GM21723 (cell line): ENCODE data around the gene ZDHHC7.

ENCODE experiments used
- ATAC-seq: cut with Tn5 transposase; IDR thresholded peaks from one replicate; pipeline ENCODE4 v1.9.1; 2021; ENCODE audit warnings: mild to moderate bottlenecking, moderate library complexity; ENCODE audit not compliant: unreplicated experiment

The ZDHHC7 gene

GRCh38 chr16:85025781-85026653 lies 14.7 kb upstream of the ZDHHC7 start:
- ATAC-seq, result no peak

DNA sequence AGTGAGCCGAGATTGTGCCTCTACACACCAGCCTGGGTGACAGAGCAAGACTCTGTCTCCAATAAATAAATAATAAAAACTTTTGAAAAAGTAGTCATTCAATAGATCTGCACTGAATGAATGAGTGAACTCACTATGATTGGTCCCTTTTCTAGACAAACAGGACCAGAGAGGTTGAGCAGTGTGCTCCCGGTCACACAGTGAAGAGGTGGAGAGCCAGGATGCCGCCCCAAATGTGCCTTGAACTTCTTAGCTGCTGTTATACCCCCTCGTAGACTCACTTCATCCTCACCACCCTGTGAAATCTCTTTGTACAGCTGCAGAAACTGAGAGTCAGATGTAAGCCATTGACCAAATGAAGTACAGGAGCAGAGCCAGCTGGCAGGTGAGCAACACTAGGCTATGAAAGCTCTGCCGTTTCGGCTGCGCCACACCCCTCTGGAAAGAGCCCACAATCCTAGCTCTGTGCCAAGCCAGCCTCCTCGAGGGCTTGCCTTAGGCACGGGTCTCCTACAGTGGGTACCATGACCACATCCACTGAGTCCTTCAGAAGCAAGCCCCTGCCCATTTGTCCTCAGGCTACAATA lies 8.4 kb upstream of the ZDHHC7 start:
- ATAC-seq, result no peak

- ATAC-seq, result no peak
These were observed 7.3 kb upstream of the ZDHHC7 start for GRCh38 chr16:85018529-85019236.

- ATAC-seq, result no peak
These were observed 6.3 kb upstream of the ZDHHC7 start for GRCh38 chr16:85017633-85018032.

- ATAC-seq, result no peak
These were observed 5.8 kb upstream of the ZDHHC7 start for GRCh38 chr16:85017151-85017550.

GRCh38 chr16:85015481-85016187 lies 4.3 kb upstream of the ZDHHC7 start:
- ATAC-seq, result no peak

GRCh38 chr16:85014311-85014710 lies 3.0 kb upstream of the ZDHHC7 start:
- no peak for ATAC-seq

- no peak for ATAC-seq
These were observed 530 bp upstream of the ZDHHC7 start for GRCh38 chr16:85011846-85012284.

DNA sequence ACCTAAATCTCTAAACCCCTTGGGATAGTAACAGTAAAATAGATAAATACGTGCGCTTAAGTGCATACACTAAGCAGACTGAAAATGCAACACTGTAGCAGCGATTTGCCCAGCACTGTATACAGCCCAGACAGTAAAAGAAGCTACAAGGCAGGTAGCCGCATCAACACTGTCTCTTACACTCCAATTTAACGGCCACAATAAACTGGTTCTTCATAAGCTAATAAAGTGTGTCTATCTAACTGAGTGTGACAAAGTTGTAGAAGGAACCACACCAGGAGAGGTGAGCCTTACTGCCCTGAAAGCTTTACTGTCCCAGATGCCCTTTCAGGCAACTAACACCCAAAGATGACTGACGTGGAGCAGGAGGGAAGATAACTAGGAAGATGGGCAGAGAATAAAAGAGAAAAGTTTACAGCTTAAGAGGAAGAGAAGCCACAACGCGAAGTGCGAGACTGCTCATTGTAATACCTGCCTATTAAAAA lies 847 bp downstream of the ZDHHC7 start:
- no peak for ATAC-seq

GRCh38 chr16:85008271-85008670 lies 3.1 kb downstream of the ZDHHC7 start:
- ATAC-seq, result no peak

GRCh38 chr16:85007496-85008214 lies 3.7 kb downstream of the ZDHHC7 start:
- ATAC-seq, result no peak

GRCh38 chr16:85006639-85007038 lies 4.7 kb downstream of the ZDHHC7 start:
- ATAC-seq, result no peak

- ATAC-seq, result no peak
These were observed 5.9 kb downstream of the ZDHHC7 start for GRCh38 chr16:85005285-85006069.

GRCh38 chr16:85004587-85005205 lies 6.6 kb downstream of the ZDHHC7 start:
- ATAC-seq, result no peak

DNA sequence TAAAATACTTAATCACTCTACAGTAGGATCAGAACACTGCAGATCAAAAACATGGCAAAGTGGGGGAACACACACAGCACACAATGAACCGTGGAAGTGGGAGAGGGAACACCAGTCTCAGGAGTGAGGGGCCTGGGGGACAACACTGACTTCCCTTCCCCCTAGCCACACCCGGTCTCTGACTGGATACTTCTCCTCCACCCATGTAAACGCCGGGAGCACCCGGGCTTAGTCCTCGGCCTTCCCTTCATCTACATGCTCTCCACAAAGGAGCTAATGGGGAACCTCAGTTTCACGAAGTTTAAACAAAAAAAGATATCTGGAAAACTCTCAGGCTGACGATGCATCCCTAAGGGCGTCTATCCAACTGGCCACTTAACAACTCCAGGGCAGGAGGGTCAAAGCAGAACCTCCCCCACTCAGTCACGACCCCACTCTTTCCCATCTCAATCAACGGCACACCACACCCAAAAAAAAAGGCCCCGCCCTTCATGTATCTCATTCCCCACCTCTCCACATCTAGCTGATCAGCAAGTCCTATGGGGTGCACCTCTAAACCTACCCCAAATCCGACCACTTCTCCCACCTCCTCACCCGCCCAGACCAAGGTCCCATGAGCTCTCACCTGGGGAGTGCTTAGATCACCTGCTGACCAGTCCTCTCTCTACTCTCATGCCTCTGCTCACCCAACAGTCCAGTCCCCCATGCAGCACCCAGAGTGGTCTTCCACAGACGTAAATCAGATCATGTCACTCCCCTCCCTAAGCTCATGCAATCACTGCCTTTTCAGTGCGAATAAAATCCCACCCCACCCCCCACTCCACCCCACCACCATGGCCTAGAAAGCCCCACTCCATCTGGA lies 7.4 kb downstream of the ZDHHC7 start:
- no peak for ATAC-seq

DNA sequence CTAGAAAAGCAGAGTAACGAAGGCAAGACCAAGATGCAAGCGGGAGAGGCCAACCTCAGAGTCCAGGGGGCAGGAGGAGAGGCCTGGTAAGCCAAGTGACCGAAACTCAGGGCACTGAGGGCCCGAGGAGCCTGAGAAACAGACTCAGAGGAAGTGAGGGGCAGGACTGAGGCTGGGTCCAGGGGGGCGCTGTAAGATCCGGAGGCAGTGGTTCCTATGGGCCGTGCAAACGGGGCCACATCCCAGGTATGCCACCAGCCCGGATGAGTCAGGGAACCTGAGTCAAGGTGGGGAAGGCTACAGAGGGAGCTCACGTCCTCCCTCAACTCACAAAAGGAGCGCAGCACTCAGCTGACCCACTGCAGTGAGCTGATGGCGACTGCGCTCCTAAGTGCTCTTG lies 8.3 kb downstream of the ZDHHC7 start:
- ATAC-seq, result no peak

DNA sequence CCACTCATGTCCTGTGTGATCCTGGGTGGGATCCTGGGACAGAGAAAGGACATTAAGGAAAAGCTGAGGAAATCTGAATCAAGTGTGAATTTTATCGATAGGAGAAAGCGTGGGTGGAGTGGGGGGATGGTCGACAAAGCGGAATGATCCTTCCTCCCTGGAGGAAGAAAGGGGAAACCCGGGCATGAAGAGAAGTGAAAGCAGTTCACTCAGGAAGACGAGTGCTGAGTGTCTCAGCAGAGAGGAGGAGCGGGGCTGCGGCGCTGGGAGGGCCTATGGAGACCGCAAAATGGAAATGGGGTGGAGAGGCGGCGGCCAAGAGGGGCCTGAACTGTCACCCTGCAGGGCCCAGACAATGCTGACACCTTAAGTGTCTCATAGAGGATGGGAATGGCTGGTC lies 8.7 kb downstream of the ZDHHC7 start:
- no peak for ATAC-seq

DNA sequence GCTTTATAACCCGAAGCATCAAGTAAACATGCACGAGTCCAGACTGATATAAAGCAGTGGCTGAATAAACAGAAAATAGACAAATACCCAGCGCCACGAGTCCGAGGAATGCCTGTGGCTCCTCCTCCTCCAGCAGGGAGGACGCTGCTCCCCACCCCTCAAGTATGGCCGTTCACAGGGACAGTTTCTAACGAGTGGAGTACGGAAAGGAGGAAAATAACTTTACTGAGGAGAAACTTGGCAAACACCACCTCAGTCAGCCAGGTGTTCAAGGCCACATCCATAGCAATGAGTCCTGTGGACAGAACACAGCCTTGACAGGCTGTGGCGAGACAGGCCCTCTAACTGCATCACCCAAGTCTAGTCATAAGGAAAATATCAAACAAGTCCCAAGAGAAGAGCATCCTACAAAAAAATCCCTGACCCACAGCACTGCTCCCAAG lies 9.2 kb downstream of the ZDHHC7 start:
- no peak for ATAC-seq
